BLaER1 (cell line): ENCODE data around the gene KCNK3.
A peak's percentile ranks its signal among the peaks of the same experiment; 100 is the strongest.
"Not testable (repeated sequence)": the region's sequence is repeated elsewhere in the genome, so short reads cannot be mapped to it uniquely, and the experiment has no call there.

Experiments used
- H3K27ac ChIP-seq: shearing (Covaris generic); formaldehyde crosslinking; 2 replicates; pipeline ENCODE4 v1.8.1; 2022
- H3K27me3 ChIP-seq: shearing (Covaris generic); formaldehyde crosslinking; 2 replicates; pipeline ENCODE4 v1.8.1; 2022
- H3K36me3 ChIP-seq: shearing (Covaris generic); formaldehyde crosslinking; 2 replicates; pipeline ENCODE4 v1.8.1; 2022
- H3K4me1 ChIP-seq: shearing (Covaris generic); formaldehyde crosslinking; 2 replicates; pipeline ENCODE4 v1.8.1; 2022
- H3K4me2 ChIP-seq: shearing (Covaris generic); formaldehyde crosslinking; 2 replicates; pipeline ENCODE4 v1.8.1; 2022
- H3K4me3 ChIP-seq: shearing (Covaris generic); formaldehyde crosslinking; 2 replicates; pipeline ENCODE4 v1.8.1; 2022
- H3K9ac ChIP-seq: shearing (Covaris generic); formaldehyde crosslinking; 2 replicates; pipeline ENCODE4 v1.8.1; 2022
- H3K9me3 ChIP-seq: shearing (Covaris generic); formaldehyde crosslinking; 2 replicates; pipeline ENCODE4 v1.8.1; 2022
- H4K20me1 ChIP-seq: shearing (Covaris generic); formaldehyde crosslinking; 2 replicates; pipeline ENCODE4 v1.8.1; 2022
- Cebpa-rat ChIP-seq: shearing (Covaris generic); IDR thresholded peaks from 2 replicates; pipeline ENCODE4 v1.8.1; 2022

KCNK3 gene

DNA sequence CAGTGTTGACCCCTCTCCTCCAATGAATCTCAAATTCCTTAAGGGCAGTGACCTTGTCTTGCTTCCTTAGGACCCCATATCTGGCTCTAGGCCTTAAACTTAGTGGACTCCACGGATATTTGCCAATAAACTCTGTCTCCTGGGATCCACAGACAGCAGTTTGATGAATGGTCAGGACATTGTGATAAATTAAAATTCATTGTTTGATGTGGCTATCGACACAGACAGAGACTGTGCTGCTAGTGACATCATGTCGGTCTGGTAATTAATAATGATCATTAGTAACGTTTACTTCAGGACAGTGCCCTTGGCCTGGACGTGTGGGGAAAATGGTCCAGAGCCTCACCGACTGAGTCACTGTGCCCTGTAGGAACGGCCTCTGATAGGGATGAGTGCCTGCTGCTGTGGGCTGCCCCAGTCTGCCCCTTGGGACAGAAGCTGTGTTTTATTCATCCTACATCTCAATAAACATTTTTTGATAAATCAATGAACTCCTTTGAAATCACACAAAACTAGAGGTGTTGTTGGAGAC is 66.3 kb downstream of the KCNK3 start:
- Histone ChIP-seq H3K27me3 (no peaks in the 10 kb centered on the region), H3K4me3 (no peak overlapping the region), H3K27ac (no peak overlapping the region), H3K9ac (no peak overlapping the region), H4K20me1 (no peaks in the 10 kb centered on the region), H3K36me3 (no peaks in the 10 kb centered on the region), H3K4me2 (peak overlapping the region; percentile 31; the same call in 1 of the 2 replicates), H3K4me1 (peaks cover 42% of the 10 kb centered on the region), H3K9me3 (no peaks in the 10 kb centered on the region)
- no peak for TF ChIP-seq Cebpa-rat

DNA sequence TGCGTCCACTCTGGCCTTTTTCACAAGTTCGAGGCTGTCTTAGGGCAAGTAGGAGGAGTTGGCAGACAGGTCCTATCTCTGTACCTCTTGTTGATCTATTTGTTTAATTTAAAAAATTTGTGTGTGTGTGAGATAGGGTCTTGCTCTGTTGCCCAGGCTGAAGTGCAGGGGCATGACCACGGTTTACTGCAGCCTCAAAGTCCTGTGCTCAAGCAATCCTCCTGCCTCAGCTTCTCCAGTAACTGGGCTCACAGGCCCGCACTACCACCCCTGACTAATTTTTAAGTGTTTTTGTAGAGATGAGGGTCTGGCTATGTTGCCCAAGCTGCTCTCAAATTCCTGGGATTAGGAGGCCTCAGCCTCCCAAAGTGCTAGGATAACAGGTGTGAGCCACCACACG is 67.3 kb downstream of the KCNK3 start:
- Histone ChIP-seq H3K9ac (no peak overlapping the region), H3K9me3 (no peaks in the 10 kb centered on the region), H3K36me3 (no peaks in the 10 kb centered on the region), H3K27ac (no peak overlapping the region), H3K4me3 (no peak overlapping the region), H3K27me3 (no peaks in the 10 kb centered on the region), H3K4me2 (no peak overlapping the region), H3K4me1 (peaks cover 37% of the 10 kb centered on the region), H4K20me1 (peaks cover 3% of the 10 kb centered on the region; the same call in 1 of the 2 replicates)
- no peak for TF ChIP-seq Cebpa-rat

DNA sequence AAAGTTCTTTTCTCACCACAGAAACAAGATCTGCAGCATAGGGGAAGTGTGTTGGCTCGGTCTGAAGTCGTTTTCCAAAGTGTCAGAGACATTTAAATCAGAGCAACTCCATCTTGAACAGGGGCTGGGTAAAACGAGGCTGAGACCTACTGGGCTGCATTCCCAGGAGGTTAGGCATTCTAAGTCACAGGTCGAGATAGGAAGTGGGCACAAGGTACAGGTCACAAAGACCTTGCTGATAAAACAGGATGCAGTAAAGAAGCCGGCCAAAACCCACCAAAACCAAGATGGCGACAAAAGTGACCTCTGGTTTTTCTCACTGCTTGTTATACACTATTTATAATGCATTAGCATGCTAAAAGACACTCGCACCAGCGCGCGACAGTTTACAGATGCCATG is 68.5 kb downstream of the KCNK3 start:
- H3K27me3 ChIP-seq, H3K4me2 ChIP-seq, H3K9me3 ChIP-seq, H3K4me3 ChIP-seq, H3K27ac ChIP-seq, H3K9ac ChIP-seq, H3K36me3 ChIP-seq: not testable (repeated sequence)
- Histone ChIP-seq H4K20me1 (peaks cover 15% of the 10 kb centered on the region), H3K4me1 (peaks cover 38% of the 10 kb centered on the region)

DNA sequence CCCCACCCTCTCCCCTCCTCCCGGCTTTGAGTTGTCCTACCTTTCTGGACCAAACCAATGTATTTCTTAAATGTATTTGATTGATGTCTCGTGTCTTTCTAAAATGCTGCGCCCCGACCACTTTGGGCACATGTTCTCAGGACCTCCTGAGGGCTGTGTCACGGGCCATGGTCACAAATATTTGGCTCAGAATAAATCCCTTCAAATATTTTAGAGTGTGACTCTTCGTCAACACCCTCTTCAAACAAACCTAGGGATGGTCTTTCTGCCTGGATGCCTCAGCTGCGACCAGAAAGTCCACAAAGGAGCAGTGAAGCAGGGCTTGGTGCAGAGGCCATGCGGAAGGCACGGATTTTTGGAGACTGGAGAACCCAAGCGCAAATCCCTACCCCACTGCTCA is 70.5 kb downstream of the KCNK3 start:
- H3K27me3 ChIP-seq, result no peaks in the 10 kb centered on the region
- no peak for TF ChIP-seq Cebpa-rat
- no peaks in the 10 kb centered on the region for H3K9me3 ChIP-seq
- H3K9ac ChIP-seq, result no peak overlapping the region
- H3K36me3 ChIP-seq, result peaks cover 8% of the 10 kb centered on the region
- peak overlapping the region; percentile 96; the same call in 1 of the 2 replicates for H3K4me2 ChIP-seq
- H3K4me3 ChIP-seq, result no peak overlapping the region
- no peak overlapping the region for H3K27ac ChIP-seq
- peaks cover 48% of the 10 kb centered on the region for H3K4me1 ChIP-seq
- peaks cover 35% of the 10 kb centered on the region for H4K20me1 ChIP-seq

DNA sequence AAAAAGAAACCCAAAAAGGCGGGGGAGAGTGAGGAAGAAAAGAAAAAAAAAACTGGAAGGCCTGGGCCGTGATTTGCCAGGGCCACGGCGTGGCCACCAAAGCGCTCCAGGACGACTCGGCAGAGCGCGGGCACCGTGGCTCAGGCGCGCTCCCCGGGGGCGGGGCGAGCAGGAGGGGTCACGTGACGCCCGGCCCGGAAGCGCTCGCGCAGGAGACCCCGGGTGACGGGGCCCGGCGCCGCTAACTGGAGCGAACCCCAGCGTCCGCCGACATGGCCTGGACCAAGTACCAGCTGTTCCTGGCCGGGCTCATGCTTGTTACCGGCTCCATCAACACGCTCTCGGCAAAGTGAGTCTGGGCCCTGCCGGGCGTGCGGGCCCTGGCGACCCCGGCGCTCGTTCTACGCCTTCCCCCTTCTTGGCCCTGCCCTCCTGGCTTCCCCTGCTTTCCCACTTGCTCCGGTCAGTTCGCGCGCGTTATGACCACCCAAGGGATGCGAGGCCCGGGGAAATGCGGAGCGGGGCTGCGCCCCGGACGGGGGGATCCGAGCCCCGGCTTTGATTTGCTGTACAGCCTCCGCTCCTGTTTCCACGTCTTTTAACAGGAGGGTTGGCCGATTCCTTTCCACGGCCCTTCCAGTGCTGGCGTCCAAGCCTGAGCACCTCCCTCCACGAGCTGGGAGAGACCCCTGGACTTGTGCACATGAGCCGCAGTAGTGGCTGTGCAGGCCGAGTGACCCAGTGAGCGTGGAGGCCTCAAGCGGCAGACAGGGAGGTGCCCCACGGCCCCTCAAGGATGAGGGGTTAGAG is 71.8 kb downstream of the KCNK3 start, which contains the start of gene SLC35F6:
TSS of gene SLC35F6 (plus strand) at position 207 of the 810 bp plus-strand sequence. CDS start at position 273, 66 bp downstream.
- Histone ChIP-seq H3K4me1 (peaks cover 46% of the 10 kb centered on the region), H3K4me2 (peak within 1 kb of the TSS; percentile 96), H3K36me3 (peaks cover 18% of the 10 kb centered on the region), H4K20me1 (peaks cover 47% of the 10 kb centered on the region), H3K9ac (peak within 1 kb of the TSS; percentile 92), H3K9me3 (no peaks in the 10 kb centered on the region), H3K27ac (peak within 1 kb of the TSS; percentile 80), H3K27me3 (no peaks in the 10 kb centered on the region), H3K4me3 (peak within 1 kb of the TSS; percentile 83)
- TF ChIP-seq Cebpa-rat, result no peak

DNA sequence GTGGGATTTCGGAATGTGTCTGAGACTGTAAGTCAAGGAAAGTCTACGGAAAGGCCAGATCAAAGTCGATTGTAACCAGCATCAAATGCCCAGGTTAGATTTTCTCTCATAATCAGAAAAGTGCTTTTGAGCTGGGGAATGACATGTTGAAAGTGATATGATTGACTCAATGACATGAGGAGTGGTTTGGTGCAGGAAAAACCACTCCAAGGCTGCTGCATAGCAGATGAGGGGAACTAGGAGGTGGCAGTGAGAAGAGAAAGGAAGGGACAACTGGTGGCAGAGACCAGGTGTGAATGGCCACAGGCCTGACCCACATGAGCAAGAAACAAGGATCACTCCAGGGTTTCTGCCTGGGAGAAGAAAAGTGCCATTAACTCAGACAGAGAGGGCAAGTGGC is 72.4 kb downstream of the KCNK3 start:
- Histone ChIP-seq H4K20me1 (peaks cover 53% of the 10 kb centered on the region), H3K4me1 (peaks cover 52% of the 10 kb centered on the region), H3K36me3 (peaks cover 20% of the 10 kb centered on the region), H3K4me3 (peak overlapping the region; percentile 83), H3K9me3 (no peaks in the 10 kb centered on the region), H3K27me3 (no peaks in the 10 kb centered on the region), H3K27ac (peak overlapping the region; percentile 80), H3K4me2 (peak overlapping the region; percentile 96), H3K9ac (peak overlapping the region; percentile 92)
- TF ChIP-seq Cebpa-rat, result no peak

DNA sequence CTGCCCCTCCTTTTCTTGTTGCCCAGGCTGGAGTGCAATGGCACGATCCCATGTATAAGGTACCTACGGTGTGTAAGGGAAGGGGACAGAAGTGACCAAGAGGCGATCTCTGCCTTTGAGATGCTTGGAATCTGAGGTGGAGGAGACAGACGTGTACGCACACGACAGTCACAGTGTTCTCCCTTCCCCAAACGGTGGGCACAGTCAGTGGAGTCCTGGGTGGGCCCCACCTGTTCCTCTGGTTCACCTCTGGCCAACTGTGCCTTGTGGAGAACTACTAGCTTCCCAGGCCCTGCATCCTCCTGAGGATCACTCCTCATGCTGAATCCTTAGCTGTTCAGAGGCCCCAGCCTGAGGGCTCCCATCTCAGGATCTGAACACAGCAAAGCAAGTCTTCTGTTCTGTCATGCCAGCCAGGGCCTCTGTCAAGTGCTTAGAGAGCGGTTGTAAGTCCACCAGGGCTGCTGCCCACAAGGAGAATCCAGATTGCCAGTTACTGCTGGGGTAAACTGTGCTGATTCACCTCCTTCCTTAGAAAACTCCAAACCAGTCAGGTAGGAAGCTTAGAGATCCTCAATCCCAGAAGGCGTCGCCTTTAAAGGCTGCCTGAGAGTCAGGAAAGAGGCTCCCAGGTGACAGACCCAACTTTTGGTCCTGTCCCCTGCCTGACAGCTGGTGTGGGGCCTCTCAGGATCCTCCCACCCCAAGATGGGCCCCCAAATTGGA is 73.1 kb downstream of the KCNK3 start:
- no peak overlapping the region for H3K27ac ChIP-seq
- H3K4me1 ChIP-seq, result peaks cover 53% of the 10 kb centered on the region
- H3K27me3 ChIP-seq, result no peaks in the 10 kb centered on the region
- peak overlapping the region; percentile 92 for H3K9ac ChIP-seq
- peak overlapping the region; percentile 83 for H3K4me3 ChIP-seq
- H3K4me2 ChIP-seq, result peak overlapping the region; percentile 96
- H4K20me1 ChIP-seq, result peaks cover 61% of the 10 kb centered on the region
- no peaks in the 10 kb centered on the region for H3K9me3 ChIP-seq
- H3K36me3 ChIP-seq, result peaks cover 23% of the 10 kb centered on the region
- TF ChIP-seq Cebpa-rat, result no peak

DNA sequence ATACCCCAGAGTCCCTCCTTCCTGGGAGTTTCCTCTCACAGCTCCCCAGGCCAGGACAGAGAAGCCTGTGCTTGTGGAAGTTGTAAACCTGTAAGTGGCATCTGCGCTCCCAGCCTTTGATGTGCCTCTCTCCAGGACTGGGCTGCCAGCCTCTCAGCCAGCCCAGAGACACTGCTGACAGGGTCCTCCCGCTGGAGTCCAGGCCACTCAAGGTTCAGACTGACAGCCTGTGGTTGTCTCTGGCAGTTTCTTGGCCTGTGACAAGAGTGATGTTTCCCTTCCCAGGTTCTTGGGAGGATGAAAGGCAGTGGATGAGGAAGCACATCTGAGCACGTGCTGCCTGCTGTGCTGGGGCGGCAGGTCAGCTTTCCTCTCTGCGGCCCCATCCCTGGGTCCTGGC is 74.6 kb downstream of the KCNK3 start:
- Histone ChIP-seq H3K36me3 (peaks cover 25% of the 10 kb centered on the region), H3K9me3 (no peaks in the 10 kb centered on the region), H3K27ac (no peak overlapping the region), H3K27me3 (no peaks in the 10 kb centered on the region), H3K4me3 (no peak overlapping the region), H3K4me1 (peaks cover 68% of the 10 kb centered on the region), H3K4me2 (no peak overlapping the region), H4K20me1 (peaks cover 76% of the 10 kb centered on the region), H3K9ac (peak overlapping the region; percentile 17; the same call in 1 of the 2 replicates)
- TF ChIP-seq Cebpa-rat, result no peak

DNA sequence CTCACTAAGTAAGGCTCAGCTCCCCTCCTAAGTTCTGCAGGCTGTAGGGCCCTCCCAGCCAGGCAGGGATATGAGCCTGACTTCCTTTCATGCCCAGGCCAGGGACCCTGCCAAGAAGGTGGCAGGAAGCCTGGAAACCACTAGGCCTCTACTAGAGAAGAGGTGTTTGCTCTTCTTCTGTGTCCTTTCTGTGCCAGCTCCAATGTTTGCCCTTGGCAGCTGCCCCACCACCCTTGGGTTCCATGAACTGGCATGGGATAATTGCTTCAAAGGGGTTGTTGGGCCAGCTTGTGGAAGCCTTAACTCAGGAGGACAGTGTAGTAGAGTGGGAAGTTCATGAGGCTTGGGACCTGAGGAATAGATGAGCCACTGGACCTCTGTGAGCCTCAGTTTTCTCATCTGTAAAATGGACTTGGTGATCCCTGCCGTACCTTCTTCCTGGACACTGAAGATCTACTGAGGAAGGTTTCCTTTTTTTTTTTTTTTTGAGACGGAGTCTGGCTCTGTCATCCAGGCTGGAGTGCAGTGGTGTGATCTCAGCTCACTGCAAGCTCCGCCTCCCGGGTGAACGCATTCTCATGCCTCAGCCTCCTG is 75.5 kb downstream of the KCNK3 start:
- Histone ChIP-seq H4K20me1 (peaks cover 84% of the 10 kb centered on the region), H3K27ac (no peak overlapping the region), H3K27me3 (no peaks in the 10 kb centered on the region), H3K9ac (no peak overlapping the region), H3K4me2 (no peak overlapping the region), H3K4me1 (peaks cover 76% of the 10 kb centered on the region), H3K36me3 (peaks cover 25% of the 10 kb centered on the region), H3K4me3 (no peak overlapping the region), H3K9me3 (no peaks in the 10 kb centered on the region)
- no peak for TF ChIP-seq Cebpa-rat
